Lower lobe of right lung (tissue), 2 donors: Measurements from ENCODE around the gene SEMG2. TPM values are rescaled to one million over a fixed set of nuclear protein-coding genes. Genes with fewer than 3 reads are reported as not detected.

Experiments
- ATAC-seq, 2 donors: fragments of 200-7000 bp; cut with Tn5 transposase; one replicate each; pipeline ENCODE4 v1.9.1; 2020 to 2022; ENCODE audit warnings: mild to moderate bottlenecking in 2 of 2, moderate library complexity in 2 of 2
- DNase-seq: peaks from one replicate; pipeline ENCODE4 v3.0.0-alpha.2; 2020
- H3K27ac ChIP-seq: fragments of 200-600 bp; one replicate; pipeline ENCODE4 v1.8.0; 2022
- H3K27me3 ChIP-seq: fragments of 200-600 bp; one replicate; pipeline ENCODE4 v1.8.0; 2022; ENCODE audit warnings: low read depth
- H3K36me3 ChIP-seq: fragments of 200-600 bp; one replicate; pipeline ENCODE4 v1.8.0; 2022; ENCODE audit warnings: mild to moderate bottlenecking
- H3K4me1 ChIP-seq: fragments of 200-600 bp; one replicate; pipeline ENCODE4 v1.8.0; 2022
- H3K4me3 ChIP-seq: fragments of 200-600 bp; one replicate; pipeline ENCODE4 v1.8.0; 2022; ENCODE audit warnings: mild to moderate bottlenecking
- H3K9me3 ChIP-seq: fragments of 200-600 bp; one replicate; pipeline ENCODE4 v1.8.0; 2022
- intact Hi-C: fragments of 100-400 bp; cut with DNase I; formaldehyde crosslinking; loops from one replicate; pipeline ENCODE4 v1.11.0; 2022
- total RNA-seq: library from RNA; stranded (reverse); fragmentation: NEBNext Ultra II Directional; extraction: Animal tissue kit (Norgen Biotek cat#: 25700); gene quantifications from one replicate; pipeline ENCODE4 v1.2.1, GENCODE V29; 2021
- TF ChIP-seq, protein P1 (sequence below): fragments of 200-600 bp; IDR thresholded peaks from one replicate; pipeline ENCODE4 v1.8.0; 2022; ENCODE audit warnings: antibody characterized with exemption, mild to moderate bottlenecking
- donor health status: DM: no; HTN: yes; CAD: no; lungs with severe emphysema.

Gene SEMG2
- total RNA-seq, 1 donor from 2014 or later: not detected

DNA sequence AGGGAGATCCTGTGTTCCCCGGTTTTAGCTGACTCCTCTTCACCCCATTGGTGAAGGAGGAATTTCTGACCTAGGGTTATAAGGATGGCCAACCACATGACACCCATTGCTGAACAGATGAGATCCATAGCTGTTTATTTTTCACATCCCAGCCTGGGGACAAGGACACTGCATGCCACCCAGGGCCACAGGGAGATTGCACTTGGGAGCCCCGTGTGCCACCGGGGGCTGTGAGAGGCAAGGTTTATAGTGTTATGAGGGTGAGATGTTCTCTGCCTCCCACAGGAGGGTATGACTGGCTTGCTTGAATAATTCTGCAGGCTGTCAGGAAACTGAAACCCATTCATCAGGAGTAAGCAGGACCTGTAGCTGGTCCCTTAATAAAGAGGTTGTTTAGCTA is 47.9 kb downstream of the SEMG2 start:
- intact Hi-C loops: no loop called here
- Histone ChIP-seq H3K27me3 (no peaks in the 10 kb centered on the region), H3K9me3 (no peaks in the 10 kb centered on the region), H3K4me1 (no peaks in the 10 kb centered on the region), H3K4me3 (no peak overlapping the region), H3K36me3 (no peaks in the 10 kb centered on the region), H3K27ac (no peak overlapping the region)
- no peak for DNase-seq
- TF ChIP-seq, protein P1, sequence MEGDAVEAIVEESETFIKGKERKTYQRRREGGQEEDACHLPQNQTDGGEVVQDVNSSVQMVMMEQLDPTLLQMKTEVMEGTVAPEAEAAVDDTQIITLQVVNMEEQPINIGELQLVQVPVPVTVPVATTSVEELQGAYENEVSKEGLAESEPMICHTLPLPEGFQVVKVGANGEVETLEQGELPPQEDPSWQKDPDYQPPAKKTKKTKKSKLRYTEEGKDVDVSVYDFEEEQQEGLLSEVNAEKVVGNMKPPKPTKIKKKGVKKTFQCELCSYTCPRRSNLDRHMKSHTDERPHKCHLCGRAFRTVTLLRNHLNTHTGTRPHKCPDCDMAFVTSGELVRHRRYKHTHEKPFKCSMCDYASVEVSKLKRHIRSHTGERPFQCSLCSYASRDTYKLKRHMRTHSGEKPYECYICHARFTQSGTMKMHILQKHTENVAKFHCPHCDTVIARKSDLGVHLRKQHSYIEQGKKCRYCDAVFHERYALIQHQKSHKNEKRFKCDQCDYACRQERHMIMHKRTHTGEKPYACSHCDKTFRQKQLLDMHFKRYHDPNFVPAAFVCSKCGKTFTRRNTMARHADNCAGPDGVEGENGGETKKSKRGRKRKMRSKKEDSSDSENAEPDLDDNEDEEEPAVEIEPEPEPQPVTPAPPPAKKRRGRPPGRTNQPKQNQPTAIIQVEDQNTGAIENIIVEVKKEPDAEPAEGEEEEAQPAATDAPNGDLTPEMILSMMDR: no peak
- no peak for ATAC-seq

DNA sequence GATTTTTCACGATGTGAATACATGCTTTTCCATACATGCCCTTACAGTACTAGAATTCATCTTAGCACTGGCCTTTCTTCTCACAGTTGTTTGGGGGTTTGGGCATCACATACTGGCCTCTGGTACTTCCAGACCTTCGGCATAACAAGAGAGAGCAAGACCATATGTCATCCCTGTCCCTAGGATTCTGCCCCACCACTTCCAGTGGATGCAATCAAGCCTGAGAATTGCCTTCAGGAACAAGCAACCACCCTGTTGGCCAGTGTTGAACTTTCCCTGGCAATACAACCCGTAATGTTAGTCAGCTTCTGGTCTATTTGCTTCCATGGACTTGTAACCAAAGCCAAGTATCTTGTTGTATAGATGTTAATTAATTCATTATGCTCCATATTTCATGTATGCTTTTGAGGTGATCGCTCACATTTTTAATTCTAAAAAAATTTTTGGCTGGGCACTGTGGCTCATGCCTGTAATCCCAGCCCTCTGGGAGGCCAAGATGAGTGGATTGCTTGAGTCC is 48.6 kb downstream of the SEMG2 start:
- intact Hi-C loops: no loop called here
- no peak overlapping the region for H3K27ac ChIP-seq
- no peak for DNase-seq
- no peak for ATAC-seq
- H3K4me1 ChIP-seq: no peaks in the 10 kb centered on the region
- no peaks in the 10 kb centered on the region for H3K36me3 ChIP-seq
- H3K9me3 ChIP-seq: no peaks in the 10 kb centered on the region
- no peak overlapping the region for H3K4me3 ChIP-seq
- TF ChIP-seq, protein P1: no peak
- no peaks in the 10 kb centered on the region for H3K27me3 ChIP-seq

Other genes with a start within 250 kb of the SEMG2 start
- gene KCNS1, start 120.2 kb upstream of the SEMG2 start, total RNA-seq: 3.5 TPM
- gene WFDC5, start 106.2 kb upstream of the SEMG2 start, total RNA-seq: 1.6 TPM
- 3.9 TPM for gene WFDC12, start 96.9 kb upstream of the SEMG2 start, total RNA-seq
- 9.2 TPM for gene PI3, start 46.5 kb upstream of the SEMG2 start, total RNA-seq
- not detected for gene SEMG1, start 14.3 kb upstream of the SEMG2 start, total RNA-seq
- 1,714 TPM for gene SLPI, start 33.2 kb downstream of the SEMG2 start, total RNA-seq
- not detected for gene RBPJL, start 85.5 kb downstream of the SEMG2 start, total RNA-seq
- gene MATN4, start 86.9 kb downstream of the SEMG2 start, total RNA-seq: not detected
- gene SDC4, start 127.1 kb downstream of the SEMG2 start, total RNA-seq: 259 TPM
- 69.3 TPM for gene SYS1, start 141.8 kb downstream of the SEMG2 start, total RNA-seq
- gene TP53TG5, start 157.0 kb downstream of the SEMG2 start, total RNA-seq: not detected
- 82.2 TPM for gene DBNDD2, start 186.9 kb downstream of the SEMG2 start, total RNA-seq
- 78.7 TPM for gene PIGT, start 194.8 kb downstream of the SEMG2 start, total RNA-seq
- 172 TPM for gene WFDC2, start 248.4 kb downstream of the SEMG2 start, total RNA-seq